Measurements from ENCODE around the gene PI4KA. TPM values are rescaled to one million over a fixed set of nuclear protein-coding genes. Genes with fewer than 3 reads are reported as not detected.

Gene PI4KA
- total and polyA plus RNA-seq, 2 of the 13 experiments (the other 11 are each of a cell fraction or from before 2014, with no cell fraction given), result 27.4 to 56.4 TPM

DNA sequence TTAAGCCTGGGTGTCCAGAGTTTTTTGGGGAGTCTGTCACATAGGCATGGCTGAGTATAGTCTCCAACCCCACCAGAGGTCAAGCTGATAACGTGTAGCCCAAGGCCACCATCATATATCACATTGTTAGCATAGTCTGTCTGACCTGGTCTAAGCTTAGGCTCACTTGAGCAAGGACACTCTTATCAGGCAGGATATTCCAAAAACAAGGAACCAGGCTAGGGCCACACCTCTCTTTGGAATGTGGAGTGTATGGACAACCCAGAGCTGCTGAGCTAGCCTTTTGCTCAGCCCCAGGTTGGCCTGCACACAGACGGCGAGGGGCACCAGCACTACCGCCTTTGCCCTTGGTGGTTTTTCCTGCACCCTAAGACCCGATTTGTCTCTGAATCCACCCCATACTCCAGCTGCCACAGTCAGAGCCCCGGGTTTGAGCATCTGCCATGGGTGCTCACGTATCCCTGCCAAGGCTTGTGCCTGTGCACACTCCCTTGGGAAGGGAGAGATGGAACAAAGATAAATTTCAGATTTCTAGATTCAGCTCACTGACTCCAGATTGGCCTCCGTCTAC lies 7.3 kb upstream of the PI4KA start:
- Histone ChIP-seq H3K9me3 (ENCODE audit: low read length) (no peaks in the 10 kb centered on the region), H3K9ac (ENCODE audit: insufficient read depth, low read depth, low read length) (no peak overlapping the region), H4K20me1 (ENCODE audit: insufficient read depth, low read length) (no peaks in the 10 kb centered on the region), H3K4me2 (ENCODE audit: low read depth, low read length) (no peak overlapping the region), H3K27ac (ENCODE audit: extremely low read length, insufficient read depth, low read length) (no peak overlapping the region), H3K79me2 (ENCODE audit: insufficient read depth, low read length) (no peaks in the 10 kb centered on the region), H3K36me3 (replicated peaks in 1 of 2; ENCODE audit: control insufficient read depth in 1 of 2, insufficient read depth in 2 of 2, low read length in 2 of 2) (peaks cover 3 to 14% of the 10 kb centered on the region in 2 experiments; a peak in 2 of 5 replicates), H3K4me1 (ENCODE audit: insufficient read depth, low read length) (peaks cover 43% of the 10 kb centered on the region), H2AFZ (ENCODE audit: low read length) (no peak overlapping the region), H3K27me3 (ENCODE audit: control insufficient read depth in 1 of 2, insufficient read depth in 2 of 2, low read length in 2 of 2) (no peaks in the 10 kb centered on the region), H3K4me3 (replicated peaks in 1 of 3; ENCODE audit: insufficient read depth in 1 of 3, low read depth in 2 of 3, low read length in 3 of 3) (no peak overlapping the region)
- 84% methylated on average over 8 of the region's 8 CpGs for WGBS (ENCODE audit: low lambda C conversion rate)
- no peak for ATAC-seq
- POLR2A ChIA-PET, result interaction anchor here (0.9 to 2.0 kb wide), 2 partner anchors 20 to 75 kb away, joined by 3 to 7 read pairs; no protein-coding TSS in a partner anchor
- CTCF ChIA-PET (ENCODE audit: low intra/inter-chr PET ratio, low total read pairs), result no interaction called here
- intact Hi-C loops (cut with micrococcal nuclease; ENCODE audit: unreplicated experiment), result no loop called here
- no TSS peak for BruUV-seq (replicated peaks)
- DNase-seq (ENCODE audit: low spot score), result no peak
- FAIRE-seq, result no peak
- TF ChIP-seq MAFF (IDR thresholded peaks at IDR 0.05; ENCODE audit: low read depth, low read length) (no peak), SMYD3 (CRISPR knock-in tag; IDR thresholded peaks at IDR 0.05) (no peak), SIX4 (CRISPR knock-in tag; IDR thresholded peaks at IDR 0.05) (no peak), BRD4 (CRISPR knock-in tag; IDR thresholded peaks at IDR 0.05) (no peak), ZNF530 (CRISPR knock-in tag; IDR thresholded peaks at IDR 0.05; ENCODE audit: low read depth) (no peak), ZNF749 (CRISPR knock-in tag; IDR thresholded peaks at IDR 0.05; ENCODE audit: borderline replicate concordance) (no peak), ZNF205 (CRISPR knock-in tag; IDR thresholded peaks at IDR 0.05) (no peak), ZNF382 (CRISPR knock-in tag; IDR thresholded peaks at IDR 0.05; ENCODE audit: borderline replicate concordance) (no peak), ETV5 (CRISPR knock-in tag; IDR thresholded peaks at IDR 0.05; ENCODE audit: borderline replicate concordance) (no peak), ZKSCAN5 (CRISPR knock-in tag; IDR thresholded peaks at IDR 0.05) (no peak), GFI1 (CRISPR knock-in tag; IDR thresholded peaks at IDR 0.05; ENCODE audit: borderline replicate concordance) (no peak), SMARCC2 (IDR thresholded peaks at IDR 0.05) (no peak), FOXA1 (IDR thresholded peaks at IDR 0.05) (no peak), FOXA1 (CRISPR knock-in tag; IDR thresholded peaks at IDR 0.05) (no peak)
- TF ChIP-seq, protein P1, sequence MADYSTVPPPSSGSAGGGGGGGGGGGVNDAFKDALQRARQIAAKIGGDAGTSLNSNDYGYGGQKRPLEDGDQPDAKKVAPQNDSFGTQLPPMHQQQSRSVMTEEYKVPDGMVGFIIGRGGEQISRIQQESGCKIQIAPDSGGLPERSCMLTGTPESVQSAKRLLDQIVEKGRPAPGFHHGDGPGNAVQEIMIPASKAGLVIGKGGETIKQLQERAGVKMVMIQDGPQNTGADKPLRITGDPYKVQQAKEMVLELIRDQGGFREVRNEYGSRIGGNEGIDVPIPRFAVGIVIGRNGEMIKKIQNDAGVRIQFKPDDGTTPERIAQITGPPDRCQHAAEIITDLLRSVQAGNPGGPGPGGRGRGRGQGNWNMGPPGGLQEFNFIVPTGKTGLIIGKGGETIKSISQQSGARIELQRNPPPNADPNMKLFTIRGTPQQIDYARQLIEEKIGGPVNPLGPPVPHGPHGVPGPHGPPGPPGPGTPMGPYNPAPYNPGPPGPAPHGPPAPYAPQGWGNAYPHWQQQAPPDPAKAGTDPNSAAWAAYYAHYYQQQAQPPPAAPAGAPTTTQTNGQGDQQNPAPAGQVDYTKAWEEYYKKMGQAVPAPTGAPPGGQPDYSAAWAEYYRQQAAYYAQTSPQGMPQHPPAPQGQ (CRISPR knock-in tag; IDR thresholded peaks at IDR 0.05; ENCODE audit: borderline replicate concordance), result no peak
- TF ChIP-seq, protein P2, sequence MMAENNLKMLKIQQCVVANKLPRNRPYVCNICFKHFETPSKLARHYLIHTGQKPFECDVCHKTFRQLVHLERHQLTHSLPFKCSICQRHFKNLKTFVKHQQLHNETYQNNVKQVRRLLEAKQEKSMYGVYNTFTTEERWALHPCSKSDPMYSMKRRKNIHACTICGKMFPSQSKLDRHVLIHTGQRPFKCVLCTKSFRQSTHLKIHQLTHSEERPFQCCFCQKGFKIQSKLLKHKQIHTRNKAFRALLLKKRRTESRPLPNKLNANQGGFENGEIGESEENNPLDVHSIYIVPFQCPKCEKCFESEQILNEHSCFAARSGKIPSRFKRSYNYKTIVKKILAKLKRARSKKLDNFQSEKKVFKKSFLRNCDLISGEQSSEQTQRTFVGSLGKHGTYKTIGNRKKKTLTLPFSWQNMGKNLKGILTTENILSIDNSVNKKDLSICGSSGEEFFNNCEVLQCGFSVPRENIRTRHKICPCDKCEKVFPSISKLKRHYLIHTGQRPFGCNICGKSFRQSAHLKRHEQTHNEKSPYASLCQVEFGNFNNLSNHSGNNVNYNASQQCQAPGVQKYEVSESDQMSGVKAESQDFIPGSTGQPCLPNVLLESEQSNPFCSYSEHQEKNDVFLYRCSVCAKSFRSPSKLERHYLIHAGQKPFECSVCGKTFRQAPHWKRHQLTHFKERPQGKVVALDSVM (CRISPR knock-in tag; IDR thresholded peaks at IDR 0.05), result no peak
- TF ChIP-seq, protein P3, sequence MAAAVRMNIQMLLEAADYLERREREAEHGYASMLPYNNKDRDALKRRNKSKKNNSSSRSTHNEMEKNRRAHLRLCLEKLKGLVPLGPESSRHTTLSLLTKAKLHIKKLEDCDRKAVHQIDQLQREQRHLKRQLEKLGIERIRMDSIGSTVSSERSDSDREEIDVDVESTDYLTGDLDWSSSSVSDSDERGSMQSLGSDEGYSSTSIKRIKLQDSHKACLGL (CRISPR knock-in tag; IDR thresholded peaks at IDR 0.05), result no peak
- TF ChIP-seq, protein P4, sequence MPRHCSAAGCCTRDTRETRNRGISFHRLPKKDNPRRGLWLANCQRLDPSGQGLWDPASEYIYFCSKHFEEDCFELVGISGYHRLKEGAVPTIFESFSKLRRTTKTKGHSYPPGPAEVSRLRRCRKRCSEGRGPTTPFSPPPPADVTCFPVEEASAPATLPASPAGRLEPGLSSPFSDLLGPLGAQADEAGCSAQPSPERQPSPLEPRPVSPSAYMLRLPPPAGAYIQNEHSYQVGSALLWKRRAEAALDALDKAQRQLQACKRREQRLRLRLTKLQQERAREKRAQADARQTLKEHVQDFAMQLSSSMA (CRISPR knock-in tag; IDR thresholded peaks at IDR 0.05), result no peak
- TF ChIP-seq, protein P5, sequence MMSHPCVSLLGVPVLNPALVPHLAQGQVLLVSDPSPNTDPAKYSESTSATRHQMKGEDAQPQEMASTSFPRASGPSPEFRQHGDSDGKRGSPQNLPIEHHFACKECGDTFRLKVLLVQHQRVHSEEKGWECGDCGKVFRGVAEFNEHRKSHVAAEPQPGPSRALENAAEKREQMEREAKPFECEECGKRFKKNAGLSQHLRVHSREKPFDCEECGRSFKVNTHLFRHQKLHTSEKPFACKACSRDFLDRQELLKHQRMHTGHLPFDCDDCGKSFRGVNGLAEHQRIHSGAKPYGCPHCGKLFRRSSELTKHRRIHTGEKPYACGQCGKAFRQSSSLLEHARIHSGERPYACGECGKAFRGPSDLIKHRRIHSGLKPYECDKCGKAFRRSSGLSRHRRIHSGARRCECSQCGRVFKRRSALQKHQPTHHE (CRISPR knock-in tag; IDR thresholded peaks at IDR 0.05; ENCODE audit: borderline replicate concordance), result no peak
- in situ Hi-C loops (cut with HindIII; ENCODE audit: extremely low pct_ligation_motif_present, low pct_unique_long_range_greater_than_20kb), result no loop called here

Data from HepG2 (cell line).